MM.1S (cell line): ENCODE results near the gene STK39.

ENCODE experiments used
- DNase-seq: peaks from one replicate; pipeline ENCODE4 v3.0.0-alpha.2; 2015
- H2AFZ ChIP-seq: fragments of 300-600 bp; sonication (generic); 2 replicates; pipeline ENCODE4 v1.6.0; 2016; ENCODE audit warnings: antibody characterized with exemption, low read length
- H3F3A ChIP-seq: fragments of 300-600 bp; sonication (generic); 2 replicates; pipeline ENCODE4 v1.6.1; 2016; ENCODE audit warnings: mild to moderate bottlenecking, antibody characterized with exemption, low read length, moderate library complexity, mixed read lengths; ENCODE audit not compliant: insufficient read depth
- H3K27ac ChIP-seq: fragments of 300-600 bp; sonication (generic); 2 replicates; pipeline ENCODE4 v1.5.1; 2016; ENCODE audit warnings: mild to moderate bottlenecking, low read length
- H3K27me3 ChIP-seq: fragments of 300-600 bp; sonication (generic); replicated peaks from 2 replicates; pipeline ENCODE4 v1.6.0; 2016; ENCODE audit warnings: low read length; ENCODE audit not compliant: insufficient read depth
- H3K36me3 ChIP-seq: fragments of 300-600 bp; sonication (generic); replicated peaks from 2 replicates; pipeline ENCODE4 v1.6.1; 2016; ENCODE audit warnings: mild to moderate bottlenecking, low read length, mixed read lengths; ENCODE audit not compliant: insufficient read depth
- H3K4me1 ChIP-seq: fragments of 300-600 bp; sonication (generic); 2 replicates; pipeline ENCODE4 v1.6.1; 2016; ENCODE audit warnings: low read length, mixed read lengths
- H3K4me2 ChIP-seq: fragments of 300-600 bp; sonication (generic); 2 replicates; pipeline ENCODE4 v1.6.0; 2016; ENCODE audit warnings: low read depth, low read length
- H3K4me3 ChIP-seq: fragments of 300-600 bp; sonication (generic); 2 replicates; pipeline ENCODE4 v1.5.1; 2016; ENCODE audit warnings: low read length, mixed read lengths
- H3K79me2 ChIP-seq: fragments of 300-600 bp; sonication (generic); 2 replicates; pipeline ENCODE4 v1.6.1; 2016; ENCODE audit warnings: mixed run types, low read length, mixed read lengths
- H3K9ac ChIP-seq: fragments of 300-600 bp; sonication (generic); 2 replicates; pipeline ENCODE4 v1.6.1; 2016; ENCODE audit warnings: low read length, mixed read lengths
- H3K9me2 ChIP-seq: fragments of 300-600 bp; sonication (generic); replicated peaks from 2 replicates; pipeline ENCODE4 v1.6.1; 2016; ENCODE audit warnings: mild to moderate bottlenecking, low read length, mixed read lengths; ENCODE audit not compliant: insufficient read depth
- H3K9me3 ChIP-seq: fragments of 300-600 bp; sonication (generic); replicated peaks from 2 replicates; pipeline ENCODE4 v1.6.1; 2016; ENCODE audit warnings: mild to moderate bottlenecking, low read length, mixed read lengths; ENCODE audit not compliant: insufficient read depth
- H4K20me1 ChIP-seq: fragments of 300-600 bp; sonication (generic); 2 replicates; pipeline ENCODE4 v1.6.1; 2016; ENCODE audit warnings: mild to moderate bottlenecking, low read length, moderate library complexity, mixed read lengths; ENCODE audit not compliant: insufficient read depth
- CTCF ChIP-seq: fragments of 300-600 bp; sonication (generic); IDR thresholded peaks from 2 replicates; pipeline ENCODE4 v1.5.1; 2016; ENCODE audit warnings: antibody characterized with exemption, low read length, mixed read lengths
- EZH2 ChIP-seq: fragments of 300-600 bp; sonication (generic); optimal IDR thresholded peaks from 2 replicates; pipeline ENCODE3; 2017; ENCODE audit warnings: low read depth, mild to moderate bottlenecking, antibody characterized with exemption, low read length, mixed read lengths
- EZH2phosphoT487 ChIP-seq: fragments of 300-600 bp; sonication (generic); IDR thresholded peaks from 2 replicates; pipeline ENCODE4 v1.6.1; 2018; ENCODE audit warnings: antibody characterized with exemption, low read length

STK39 gene

GRCh38 chr2:168217920-168218319, 29.5 kb downstream of the STK39 start:
- H3K4me2 ChIP-seq, result no peak overlapping the region

GRCh38 chr2:168216351-168217005, 30.9 kb downstream of the STK39 start:
- no peak overlapping the region for H3K9ac ChIP-seq
- H2AFZ ChIP-seq, result no peak overlapping the region
- H3K36me3 ChIP-seq, result no peaks in the 10 kb centered on the region
- H3K4me2 ChIP-seq, result no peak overlapping the region
- H3K27me3 ChIP-seq, result no peaks in the 10 kb centered on the region
- H3K79me2 ChIP-seq, result no peaks in the 10 kb centered on the region
- H3F3A ChIP-seq, result no peaks in the 10 kb centered on the region
- no peaks in the 10 kb centered on the region for H3K4me1 ChIP-seq
- no peak overlapping the region for H3K4me3 ChIP-seq
- H4K20me1 ChIP-seq, result no peaks in the 10 kb centered on the region
- no peak overlapping the region for H3K27ac ChIP-seq
- TF ChIP-seq EZH2, result no peak
- H3K9me3 ChIP-seq, result no peaks in the 10 kb centered on the region
- H3K9me2 ChIP-seq, result no peaks in the 10 kb centered on the region
- no peak for DNase-seq

More at GRCh38 chr2:168217920-168218319, 29.5 kb downstream of the STK39 start:
- Histone ChIP-seq H3K9ac (no peak overlapping the region), H2AFZ (no peak overlapping the region), H3K79me2 (no peaks in the 10 kb centered on the region), H3K9me3 (no peaks in the 10 kb centered on the region), H4K20me1 (no peaks in the 10 kb centered on the region), H3K27ac (no peak overlapping the region), H3K27me3 (no peaks in the 10 kb centered on the region), H3K36me3 (no peaks in the 10 kb centered on the region), H3K4me1 (no peaks in the 10 kb centered on the region), H3F3A (no peaks in the 10 kb centered on the region), H3K9me2 (no peaks in the 10 kb centered on the region), H3K4me3 (no peak overlapping the region)
- no peak for DNase-seq
- TF ChIP-seq EZH2 (no peak), CTCF (no peak), EZH2phosphoT487 (no peak)

- Histone ChIP-seq H3K4me3 (no peak overlapping the region), H3K79me2 (no peaks in the 10 kb centered on the region), H3K9ac (no peak overlapping the region), H3K27me3 (no peaks in the 10 kb centered on the region), H3K9me2 (no peaks in the 10 kb centered on the region), H2AFZ (no peak overlapping the region), H3K9me3 (no peaks in the 10 kb centered on the region), H3K27ac (no peak overlapping the region), H3K36me3 (no peaks in the 10 kb centered on the region), H3K4me1 (no peaks in the 10 kb centered on the region), H3K4me2 (no peak overlapping the region), H4K20me1 (no peaks in the 10 kb centered on the region), H3F3A (no peaks in the 10 kb centered on the region)
- DNase-seq, result no peak
- TF ChIP-seq EZH2phosphoT487, result no peak
- no peak for TF ChIP-seq EZH2
- no peak for TF ChIP-seq CTCF
These were observed 31.6 kb downstream of the STK39 start for GRCh38 chr2:168215813-168216212.

GRCh38 chr2:168212866-168213265, 34.5 kb downstream of the STK39 start:
- TF ChIP-seq CTCF, result no peak
- Histone ChIP-seq H3K4me3 (no peak overlapping the region), H3K9ac (no peak overlapping the region), H4K20me1 (no peaks in the 10 kb centered on the region), H3K79me2 (no peaks in the 10 kb centered on the region), H3K27me3 (no peaks in the 10 kb centered on the region), H3F3A (no peaks in the 10 kb centered on the region), H3K27ac (no peak overlapping the region), H3K4me2 (no peak overlapping the region), H3K36me3 (no peaks in the 10 kb centered on the region), H3K9me2 (no peaks in the 10 kb centered on the region), H2AFZ (no peak overlapping the region), H3K4me1 (no peaks in the 10 kb centered on the region), H3K9me3 (no peaks in the 10 kb centered on the region)
- DNase-seq, result no peak
